ENCODE results near the gene KNDC1. TPM values are rescaled to one million over a fixed set of nuclear protein-coding genes. Genes with fewer than 3 reads are reported as not detected.

Gene KNDC1
- total RNA-seq, result 0.29 and 0.62 TPM in 2 replicates

GRCh38 chr10:133159950-133160825 is at the start of gene KNDC1:
Gene KNDC1, plus strand, starts transcription at chr10:133160219. Its CDS starts 249 bp downstream, at chr10:133160468.

GRCh38 chr10:133230044-133230361 is 70.0 kb downstream of the KNDC1 start, which contains the start of gene UTF1:
Gene UTF1, plus strand, starts transcription at chr10:133230217. Its CDS starts 72 bp downstream, at chr10:133230289.

DNA sequence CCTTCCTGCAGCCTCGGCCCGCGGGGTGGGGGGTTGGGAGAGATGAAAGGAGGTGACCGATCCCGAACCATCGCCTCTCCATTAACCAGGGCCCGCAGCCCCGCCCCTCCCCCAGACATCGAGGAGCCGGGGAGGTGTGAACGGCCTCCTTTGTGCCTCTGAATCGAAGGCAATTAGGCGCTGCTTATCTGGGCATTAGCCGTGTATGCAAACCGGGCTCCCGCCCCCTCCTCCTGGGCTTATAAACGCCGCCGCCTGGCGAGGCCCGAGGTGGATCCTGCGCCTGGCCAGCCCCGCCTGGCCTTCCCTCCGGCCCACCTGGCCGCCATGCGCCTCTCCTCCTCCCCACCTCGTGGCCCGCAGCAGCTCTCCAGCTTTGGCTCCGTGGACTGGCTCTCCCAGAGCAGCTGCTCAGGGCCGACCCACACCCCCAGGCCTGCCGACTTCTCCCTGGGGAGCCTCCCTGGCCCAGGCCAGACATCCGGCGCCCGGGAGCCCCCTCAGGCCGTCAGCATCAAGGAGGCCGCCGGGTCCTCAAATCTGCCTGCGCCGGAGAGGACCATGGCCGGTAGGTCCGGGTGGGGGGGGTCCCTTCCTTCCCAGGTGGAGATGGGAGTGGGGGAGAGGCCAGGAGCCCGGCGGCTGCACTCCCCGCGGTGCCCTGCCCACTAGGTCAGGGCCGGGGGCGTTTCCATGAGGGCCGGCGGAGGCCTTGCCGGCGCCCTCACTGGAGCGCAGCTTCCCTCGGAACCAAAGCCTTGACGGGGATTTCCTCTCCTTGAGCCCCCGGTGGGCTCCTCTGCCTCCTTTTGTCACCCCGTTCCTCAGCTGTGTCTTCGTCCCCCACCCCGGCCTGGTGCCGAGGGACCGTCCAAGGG is 77.8 kb downstream of the KNDC1 start, which contains the start of gene VENTX:
TSS of gene VENTX (plus strand) at position 268 of the 878 bp plus-strand sequence. CDS start at position 328, 60 bp downstream.

Other genes with a start within 250 kb of the KNDC1 start
- gene CFAP46, start 217.6 kb upstream of the KNDC1 start, total RNA-seq, result 0.49 and 0.69 TPM in 2 replicates
- gene ADGRA1, start 72.3 kb upstream of the KNDC1 start, total RNA-seq, result not detected in 2 replicates
- not detected in 2 replicates for gene UTF1, start 70.0 kb downstream of the KNDC1 start, total RNA-seq
- not detected in 2 replicates for gene VENTX, start 77.6 kb downstream of the KNDC1 start, total RNA-seq
- gene ADAM8, start 116.6 kb downstream of the KNDC1 start, total RNA-seq, result 0.34 and 1.2 TPM in 2 replicates
- gene TUBGCP2, start 148.7 kb downstream of the KNDC1 start, total RNA-seq, result 30.7 and 40.2 TPM in 2 replicates
- 14.3 and 25.5 TPM in 2 replicates for gene ZNF511, start 148.7 kb downstream of the KNDC1 start, total RNA-seq
- gene CALY, start 176.7 kb downstream of the KNDC1 start, total RNA-seq, result not detected in 2 replicates
- gene PRAP1, start 187.2 kb downstream of the KNDC1 start, total RNA-seq, result not detected in 2 replicates
- gene FUOM, start 197.8 kb downstream of the KNDC1 start, total RNA-seq, result 13.4 and 17.3 TPM in 2 replicates
- gene ECHS1, start 213.1 kb downstream of the KNDC1 start, total RNA-seq, result 68.0 and 73.4 TPM in 2 replicates
- gene PAOX, start 219.0 kb downstream of the KNDC1 start, total RNA-seq, result 1.7 and 3.7 TPM in 2 replicates
- gene MTG1, start 233.9 kb downstream of the KNDC1 start, total RNA-seq, result 14.5 and 21.1 TPM in 2 replicates